Retinal pigment epithelial cell (primary cell): Measurements from ENCODE around the gene LINGO1.

Source experiments
- DNase-seq: peaks from one replicate; pipeline ENCODE4 v3.0.0-alpha.2; 2010; ENCODE audit warnings: low read depth
- H3K4me3 ChIP-seq: 2 replicates; pipeline ENCODE4 v1.5.1; 2011; ENCODE audit warnings: mild to moderate bottlenecking, low read length, control low read depth, moderate library complexity
- CTCF ChIP-seq: conservative IDR thresholded peaks from 2 replicates; pipeline ENCODE4 v1.5.1; 2011; ENCODE audit warnings: low read depth, low read length, control low read depth, inconsistent platforms

The LINGO1 gene

GRCh38 chr15:77615472-77615871 lies 17.2 kb downstream of the LINGO1 start:
- no peak for TF ChIP-seq CTCF
- no peak overlapping the region for H3K4me3 ChIP-seq
- no peak for DNase-seq

DNA sequence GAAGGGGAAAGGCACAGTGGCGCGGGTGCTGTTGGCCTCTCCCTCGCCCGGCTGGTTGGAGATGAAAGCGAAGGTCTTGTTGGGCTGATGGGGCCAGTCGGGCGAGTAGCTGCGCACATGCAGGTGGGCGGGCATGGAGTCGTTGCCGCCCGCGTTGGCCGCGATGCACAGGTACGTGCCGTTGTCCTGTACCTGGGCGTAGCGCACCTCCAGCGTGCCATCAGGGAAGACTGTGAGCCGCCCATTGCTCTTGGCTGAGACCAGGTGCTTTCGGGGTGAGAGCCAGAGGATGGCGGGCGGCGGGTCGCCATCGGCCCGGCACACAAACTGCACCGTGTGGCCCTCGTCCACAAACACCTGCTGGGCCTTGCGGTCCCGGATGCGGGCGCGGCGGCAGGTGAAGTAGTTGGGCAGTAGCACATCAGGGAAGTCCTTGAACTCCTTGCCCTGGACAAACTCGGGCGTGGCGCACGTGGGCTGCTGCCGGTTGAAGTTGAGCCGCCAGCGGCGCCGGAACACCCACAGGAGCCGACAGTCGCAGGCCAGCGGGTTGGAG lies 18.4 kb downstream of the LINGO1 start:
- no peak overlapping the region for H3K4me3 ChIP-seq
- TF ChIP-seq CTCF: no peak
- DNase-seq: no peak

DNA sequence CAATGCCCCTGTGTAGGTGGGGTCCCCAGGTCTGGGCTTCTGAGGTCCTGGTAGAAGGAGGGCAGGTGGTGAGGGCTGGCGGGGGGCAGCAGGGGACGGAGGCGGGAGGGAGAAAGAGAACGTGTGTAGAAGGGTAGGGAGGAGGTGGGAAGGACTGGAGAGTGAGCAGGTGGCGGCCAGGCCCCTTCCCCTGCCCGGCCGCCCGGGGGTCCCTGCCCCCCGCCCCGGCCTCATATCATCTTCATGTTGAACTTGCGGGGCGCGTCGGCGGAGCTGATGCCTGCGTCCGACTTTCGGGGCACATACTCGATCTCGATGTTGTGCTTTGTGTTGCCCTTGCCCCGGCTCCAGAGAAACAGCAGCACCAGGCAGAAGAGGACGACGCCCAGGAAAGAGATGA lies 18.9 kb downstream of the LINGO1 start:
- no peak overlapping the region for H3K4me3 ChIP-seq
- DNase-seq: no peak

GRCh38 chr15:77612958-77613601 lies 19.6 kb downstream of the LINGO1 start:
- no peak for TF ChIP-seq CTCF

More for the DNA sequence above, 18.9 kb downstream of the LINGO1 start:
- no peak for TF ChIP-seq CTCF

GRCh38 chr15:77611767-77612166 lies 20.9 kb downstream of the LINGO1 start:
- H3K4me3 ChIP-seq: no peak overlapping the region
- DNase-seq: no peak
- no peak for TF ChIP-seq CTCF

More at GRCh38 chr15:77612958-77613601, 19.6 kb downstream of the LINGO1 start:
- H3K4me3 ChIP-seq: no peak overlapping the region
- no peak for DNase-seq

DNA sequence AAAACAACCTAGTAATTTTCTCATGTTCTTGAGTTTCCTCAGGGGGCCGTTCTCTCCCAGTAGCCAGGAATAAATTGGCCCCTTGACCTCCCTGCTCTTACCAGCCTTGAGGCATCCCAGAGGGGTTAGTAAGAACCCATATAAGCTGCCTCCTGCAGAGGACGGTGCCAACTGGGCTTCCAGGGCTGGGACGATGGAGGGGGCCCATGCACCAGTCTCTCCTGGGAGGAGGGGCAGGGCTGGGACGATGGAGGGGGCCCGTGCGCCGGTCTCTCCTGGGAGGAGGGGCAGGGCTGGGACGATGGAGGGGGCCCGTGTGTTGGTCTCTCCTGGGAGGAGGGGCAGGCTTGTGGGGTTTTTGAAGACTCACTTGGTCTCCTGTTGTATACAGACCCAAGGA lies 22.0 kb downstream of the LINGO1 start:
- no peak overlapping the region for H3K4me3 ChIP-seq
- no peak for DNase-seq
- TF ChIP-seq CTCF: no peak

DNA sequence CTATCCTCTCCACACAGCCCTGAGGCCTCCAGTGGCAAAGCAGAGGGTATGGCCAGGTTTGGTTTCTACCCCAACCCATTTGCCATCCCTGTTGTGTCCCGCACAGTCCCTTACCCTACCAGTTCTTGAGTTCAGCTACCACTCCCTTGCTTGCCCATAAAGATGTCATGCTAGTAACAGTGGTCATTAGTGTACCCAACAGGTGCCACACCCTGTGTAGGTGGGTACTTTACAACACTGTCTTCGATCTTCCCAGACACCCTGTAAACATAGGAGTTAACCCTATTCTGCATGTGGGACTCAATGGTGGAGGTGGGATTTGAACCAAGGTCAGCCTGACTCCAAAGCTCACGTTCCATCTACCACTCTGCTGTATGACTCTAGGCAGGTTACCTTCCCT lies 23.2 kb downstream of the LINGO1 start:
- no peak for TF ChIP-seq CTCF
- no peak for DNase-seq
- no peak overlapping the region for H3K4me3 ChIP-seq
